Stimulated activated CD8-positive, alpha-beta memory T cell treated with anti-CD3 and anti-CD28 coated beads, Interleukin-15, amount 100 ng/mL, for 4 hours (primary cell): ENCODE data around the gene MYH14.

Experiments
- DNase-seq, 2 donors: peaks; one replicate each; pipeline ENCODE4 v3.0.0-alpha.2; 2020; ENCODE audit warnings: low read depth in 2 of 2

The MYH14 gene

GRCh38 chr19:50203281-50204080, at the start of gene MYH14:
Gene MYH14, plus strand, starts transcription at chr19:50203622. Its CDS starts 6,744 bp downstream, at chr19:50210366.
- DNase-seq = no peak

DNA sequence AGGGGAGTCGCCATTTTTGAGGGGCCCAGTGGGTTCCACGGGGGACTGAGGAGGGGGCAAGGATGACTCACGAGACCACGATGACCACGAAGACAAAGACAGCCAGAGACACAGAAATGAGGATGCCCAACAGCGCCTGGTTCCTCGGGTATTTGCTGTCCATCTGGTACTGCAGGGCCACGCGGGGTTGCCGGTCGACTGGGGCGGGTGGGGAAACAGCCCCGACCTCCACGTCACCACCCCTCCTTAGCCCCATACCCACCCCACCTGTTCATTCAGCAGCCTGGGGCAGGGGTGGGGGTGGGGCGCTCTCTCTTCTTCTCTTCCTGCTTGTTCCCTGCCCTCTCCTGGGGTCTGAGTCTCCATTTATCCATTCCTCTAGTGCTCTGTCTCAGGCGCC, 48.9 kb upstream of the MYH14 start:
- no peak for DNase-seq

- DNase-seq = no peak
Measured at GRCh38 chr19:50155520-50156109, 47.8 kb upstream of the MYH14 start.

- DNase-seq = no peak
Measured at GRCh38 chr19:50158577-50158976, 44.8 kb upstream of the MYH14 start.

DNA sequence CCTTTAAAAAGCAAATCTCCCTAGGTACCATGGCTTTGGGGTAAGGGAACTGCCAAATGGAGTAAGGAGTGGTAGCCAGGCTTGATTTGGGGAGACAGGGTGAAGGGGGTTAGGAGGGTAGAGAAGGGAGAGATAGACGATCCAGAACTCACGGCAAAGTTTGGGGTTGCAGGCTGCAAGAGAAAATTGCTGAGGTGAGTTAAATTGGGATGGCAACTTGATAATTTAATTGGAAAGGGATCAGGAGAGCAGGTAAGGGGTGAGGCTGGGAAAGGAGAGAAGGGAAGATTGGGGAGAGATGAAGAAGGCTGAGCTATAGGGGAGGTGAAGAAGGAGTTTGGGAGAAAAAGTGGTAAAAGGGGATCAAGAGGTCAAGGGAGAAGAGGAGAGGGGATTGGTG, 44.3 kb upstream of the MYH14 start:
- no peak for DNase-seq

DNA sequence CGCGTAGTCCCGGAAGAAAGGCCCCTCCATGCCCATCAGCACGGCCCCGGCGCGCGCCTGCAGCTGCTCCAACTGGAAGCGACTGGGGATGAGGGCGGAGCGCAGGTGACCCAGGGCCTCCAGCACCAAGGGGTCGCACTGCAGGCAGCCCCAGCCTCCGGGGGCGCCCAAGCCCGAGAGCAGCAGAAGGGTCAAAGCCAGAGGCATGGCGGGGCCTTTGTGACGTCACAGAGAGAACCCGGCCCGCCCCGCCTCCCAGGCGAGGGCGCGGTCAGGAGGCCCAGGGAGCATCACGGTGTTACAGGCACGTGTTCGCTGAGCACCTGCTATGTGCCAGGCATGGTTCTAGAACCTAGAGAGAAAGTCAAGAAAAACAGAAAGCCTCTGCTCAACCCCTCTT, 40.4 kb upstream of the MYH14 start, which contains the start of gene IZUMO2:
Gene IZUMO2, minus strand, starts transcription at position 294 of the 400 bp plus-strand sequence. Its CDS starts 87 bp downstream, at position 207.
- DNase-seq = no peak

GRCh38 chr19:50167314-50167721, 36.1 kb upstream of the MYH14 start:
- DNase-seq = no peak

DNA sequence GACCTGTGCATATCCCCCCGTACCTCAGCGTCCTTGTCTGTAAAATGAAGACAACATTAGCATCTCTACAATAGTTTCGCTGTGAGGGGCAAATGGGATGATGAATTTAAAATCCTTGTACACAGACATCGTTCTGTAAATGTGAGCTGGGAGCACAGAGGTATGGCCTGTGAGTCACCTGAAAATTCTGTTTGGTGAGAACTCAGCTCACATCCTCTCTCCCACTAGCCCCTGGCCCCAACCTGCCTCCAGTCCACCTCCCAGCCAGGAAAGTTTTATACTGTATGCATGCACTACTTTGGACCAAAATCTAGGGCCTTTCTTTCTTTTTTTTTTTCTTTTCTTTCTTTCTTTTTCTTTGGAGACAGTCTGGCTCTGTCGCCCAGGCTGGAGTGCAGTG, 31.7 kb upstream of the MYH14 start:
- DNase-seq = no peak

DNA sequence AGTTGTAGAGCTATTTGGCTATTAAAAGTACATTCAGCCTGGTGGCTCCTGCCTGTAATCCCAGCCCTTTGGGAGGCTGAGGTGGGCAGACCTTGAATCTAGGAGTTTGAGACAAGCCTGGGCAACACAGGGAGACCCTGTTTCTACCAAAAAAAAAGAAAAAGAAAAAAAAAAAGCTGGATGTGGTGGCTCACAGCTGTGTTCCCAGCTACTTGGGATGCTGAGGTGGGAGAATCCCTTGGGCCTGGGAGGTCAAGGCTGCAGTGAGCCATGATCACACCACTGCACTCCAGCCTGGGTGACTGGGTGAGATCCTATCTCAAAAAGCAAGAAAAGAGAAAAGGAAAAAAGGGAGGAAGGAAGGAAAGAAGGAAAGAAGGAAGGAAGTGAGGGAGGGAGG, 30.7 kb upstream of the MYH14 start:
- DNase-seq = no peak

DNA sequence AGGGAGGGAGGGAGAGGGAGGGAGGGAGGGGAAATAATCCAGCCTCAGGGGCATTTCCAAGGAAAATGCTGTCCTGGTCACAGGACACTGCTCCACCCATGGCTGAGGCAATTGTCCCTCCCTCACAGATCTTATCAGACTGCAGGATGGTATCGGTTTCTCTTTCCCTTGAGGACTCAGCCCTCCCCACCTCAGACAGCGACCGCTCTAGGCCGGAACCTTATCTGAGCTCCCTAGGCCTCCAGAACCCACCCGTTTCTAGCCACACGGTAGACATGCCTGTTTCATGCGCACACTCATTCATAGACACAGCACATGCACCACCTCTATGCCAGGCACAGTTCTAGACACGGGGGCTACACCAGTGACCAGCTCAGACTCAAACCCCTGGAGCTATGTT, 30.3 kb upstream of the MYH14 start:
- no peak for DNase-seq

DNA sequence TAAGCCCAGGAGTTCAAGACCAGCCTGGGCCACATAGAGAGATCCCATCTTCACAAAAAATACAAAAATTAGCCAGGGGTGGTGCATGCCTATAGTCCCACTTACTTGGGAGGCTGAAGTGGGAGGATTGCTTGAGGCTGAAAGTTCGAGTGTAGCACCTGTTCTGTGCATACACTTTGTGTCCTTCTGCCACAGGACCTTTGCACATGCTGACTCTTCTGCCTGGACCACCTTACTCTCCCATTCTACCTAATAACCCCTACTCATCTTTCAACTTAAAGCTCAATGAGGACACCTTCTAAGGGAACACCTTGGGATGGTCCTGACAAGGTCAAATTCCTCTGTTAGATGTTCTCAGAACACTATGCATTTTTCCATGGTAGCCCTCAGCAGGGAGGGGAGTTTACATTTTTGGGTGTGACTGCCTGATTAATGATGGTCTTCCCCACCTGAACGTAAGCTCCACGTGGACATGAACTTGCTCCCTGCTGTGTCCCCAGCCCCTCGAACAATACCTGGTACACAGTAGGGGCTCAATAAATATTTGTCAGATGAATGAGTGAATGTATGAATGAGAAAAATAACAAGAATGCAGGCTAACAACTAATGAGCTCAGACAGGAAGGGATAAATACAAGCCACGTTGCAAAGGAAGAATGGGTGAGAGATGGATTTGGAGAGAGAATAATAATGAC, 29.2 kb upstream of the MYH14 start:
- no peak for DNase-seq

- DNase-seq = no peak
Measured at GRCh38 chr19:50175924-50176323, 27.5 kb upstream of the MYH14 start.

GRCh38 chr19:50176775-50177174, 26.6 kb upstream of the MYH14 start:
- no peak for DNase-seq

GRCh38 chr19:50178320-50178719, 25.1 kb upstream of the MYH14 start:
- DNase-seq = no peak

- DNase-seq = no peak
Measured at GRCh38 chr19:50178859-50179537, 24.4 kb upstream of the MYH14 start.

- DNase-seq = no peak
Measured at GRCh38 chr19:50181121-50181520, 22.3 kb upstream of the MYH14 start.

GRCh38 chr19:50184196-50184595, 19.2 kb upstream of the MYH14 start:
- DNase-seq = no peak

DNA sequence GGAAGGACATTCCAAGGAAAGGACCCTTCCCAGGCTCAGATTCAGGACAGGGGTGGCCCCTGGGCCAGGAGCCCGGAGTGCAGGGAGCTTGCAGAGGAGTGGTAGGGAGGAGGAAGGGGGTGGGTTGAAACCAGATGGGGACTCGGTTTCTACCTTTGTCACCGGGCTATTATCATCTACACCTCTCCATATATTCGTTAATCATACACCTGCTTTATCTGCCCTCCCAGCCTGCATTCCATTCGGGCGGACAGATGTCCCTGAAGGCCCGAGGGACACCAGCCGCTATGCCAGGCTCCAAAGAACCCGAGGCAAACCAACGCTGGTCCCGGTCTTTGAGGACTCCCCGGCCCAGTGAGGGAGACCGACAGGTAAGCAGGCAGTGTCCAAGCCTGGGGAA, 15.5 kb upstream of the MYH14 start:
- DNase-seq = no peak

DNA sequence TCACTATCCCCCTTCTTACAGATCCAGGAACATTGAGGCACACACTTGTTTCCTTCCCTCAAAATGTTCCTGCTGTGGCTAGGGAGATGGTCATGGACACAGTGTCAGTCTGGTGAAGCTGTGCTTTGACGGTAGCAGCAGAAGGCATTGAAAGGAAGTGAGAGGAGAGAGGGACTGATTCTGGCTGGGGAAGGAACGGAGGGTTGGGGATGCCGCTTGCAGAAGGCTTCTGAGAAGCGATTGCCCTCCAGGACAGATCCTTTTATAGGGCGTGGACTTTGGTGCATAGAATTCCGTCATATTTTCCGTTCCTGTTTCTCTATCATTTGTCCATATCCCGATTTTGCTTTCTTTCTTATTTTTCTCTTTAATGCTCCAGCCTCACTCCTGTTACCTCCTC, 14.1 kb upstream of the MYH14 start:
- DNase-seq = no peak

DNA sequence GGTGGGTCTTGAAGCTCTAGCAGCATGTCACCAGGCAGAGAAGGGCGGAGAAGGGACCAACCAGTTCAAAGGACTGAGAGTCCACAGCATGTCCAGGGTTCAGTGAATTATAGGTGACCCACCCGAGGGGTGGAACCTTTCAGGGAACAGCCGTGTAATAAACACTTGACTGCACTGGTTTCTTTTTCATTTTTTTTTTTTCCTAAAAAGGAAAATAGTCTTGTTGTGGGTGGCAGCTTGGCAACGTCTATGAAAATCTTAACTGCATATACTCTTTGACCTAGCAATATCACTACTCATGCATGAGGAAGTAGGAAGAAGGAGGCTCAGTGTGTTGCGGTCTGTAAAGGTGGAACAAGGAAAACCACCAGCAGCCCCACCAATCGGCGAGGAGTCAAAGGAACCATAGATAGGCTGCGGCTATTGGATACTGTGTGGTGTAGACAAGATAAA, 13.0 kb upstream of the MYH14 start:
- DNase-seq = no peak

DNA sequence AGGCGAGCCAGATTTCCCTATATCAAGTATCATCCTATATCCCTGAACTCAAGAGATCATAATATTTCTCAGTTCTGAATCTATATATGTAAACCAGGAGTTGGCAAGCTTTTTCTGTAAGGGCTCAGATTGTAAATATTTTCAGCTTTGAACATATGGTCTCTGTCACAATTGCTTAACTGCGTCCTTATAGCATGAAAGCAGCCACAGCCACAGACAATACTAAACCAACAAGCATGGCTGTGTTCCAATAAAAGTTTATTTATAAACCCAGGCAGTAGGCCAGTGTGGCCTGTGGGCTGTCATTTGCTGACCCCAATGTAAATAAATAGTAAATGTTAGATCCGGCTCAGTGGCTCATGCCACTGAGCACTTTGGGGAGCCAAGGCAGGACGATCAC, 12.2 kb upstream of the MYH14 start:
- DNase-seq = no peak
